ENCODE data around the gene PARVA. TPM values are rescaled to one million over a fixed set of nuclear protein-coding genes. Genes with fewer than 3 reads are reported as not detected.

PARVA gene
- total and polyA plus RNA-seq, 8 donors: 70.2 to 108 (median 94.2) TPM

- H3K9me3 ChIP-seq: no peaks in the 10 kb centered on the region
- TF ChIP-seq CTCF (IDR thresholded peaks at IDR 0.05): no peak
- no peaks in the 10 kb centered on the region for H3K27me3 ChIP-seq
- no peak for DNase-seq
- H3K27ac ChIP-seq: no peak overlapping the region
- H3K36me3 ChIP-seq: no peaks in the 10 kb centered on the region
- no peak for ATAC-seq
- peaks cover 23 to 30% of the 10 kb centered on the region in 2 donors for H3K4me1 ChIP-seq
- intact Hi-C loops (cut with DNase I): loop anchor here in 1 of 2 donors (10.0 kb wide), 1 partner anchor 485 kb away; no protein-coding TSS in a partner anchor
- H3K4me3 ChIP-seq: no peak overlapping the region
These were observed 32.2 kb downstream of the PARVA start for GRCh38 chr11:12409621-12410005.

GRCh38 chr11:12410006-12410728, 32.8 kb downstream of the PARVA start:
- intact Hi-C loops (cut with DNase I): loop anchor here in 1 of 2 donors (10.0 kb wide), 1 partner anchor 485 kb away; no protein-coding TSS in a partner anchor
- H3K27ac ChIP-seq: peak overlapping the region in 1 of 2 donors; percentile 5

GRCh38 chr11:12411393-12411792, 34.0 kb downstream of the PARVA start:
- no peak for DNase-seq
- Histone ChIP-seq H3K27me3 (no peaks in the 10 kb centered on the region), H3K4me3 (no peak overlapping the region), H3K36me3 (no peaks in the 10 kb centered on the region), H3K9me3 (no peaks in the 10 kb centered on the region), H3K27ac (no peak overlapping the region), H3K4me1 (peaks cover 24 to 30% of the 10 kb centered on the region in 2 donors)
- no peak for ATAC-seq
- no peak for TF ChIP-seq CTCF (IDR thresholded peaks at IDR 0.05)
- intact Hi-C loops (cut with DNase I): loop anchor here in 1 of 2 donors (10.0 kb wide), 1 partner anchor 483 kb away; no protein-coding TSS in a partner anchor

More at GRCh38 chr11:12410006-12410728, 32.8 kb downstream of the PARVA start:
- DNase-seq (no peak), ATAC-seq (peak; percentile 11)
- Histone ChIP-seq H3K4me3 (no peak overlapping the region), H3K36me3 (no peaks in the 10 kb centered on the region), H3K4me1 (peaks cover 24 to 30% of the 10 kb centered on the region in 2 donors), H3K27me3 (no peaks in the 10 kb centered on the region), H3K9me3 (no peaks in the 10 kb centered on the region)
- TF ChIP-seq CTCF (IDR thresholded peaks at IDR 0.05): no peak

- H3K4me3 ChIP-seq: no peak overlapping the region
- intact Hi-C loops (cut with DNase I): loop anchor here in 1 of 2 donors (10.0 kb wide), 1 partner anchor 483 kb away; no protein-coding TSS in a partner anchor
- no peaks in the 10 kb centered on the region for H3K9me3 ChIP-seq
- ATAC-seq (peak; percentile 82), DNase-seq (peak in 2 of 4 donors; percentile 56 to 74)
- no peaks in the 10 kb centered on the region for H3K27me3 ChIP-seq
- H3K4me1 ChIP-seq: peaks cover 24 to 30% of the 10 kb centered on the region in 2 donors
- TF ChIP-seq CTCF (IDR thresholded peaks at IDR 0.05): peak; percentile 40 to 51
- H3K36me3 ChIP-seq: no peaks in the 10 kb centered on the region
- H3K27ac ChIP-seq: peak overlapping the region in 1 of 2 donors; percentile 9
These were observed 34.7 kb downstream of the PARVA start for GRCh38 chr11:12411806-12412727.
